Colon (tissue), 2 donors: ENCODE measurements around the gene CALD1.

Experiments
- FAIRE-seq: peaks from 2 replicates; lab custom pipeline; 2012; peaks lifted over from hg19 to GRCh38; lab: Jason Lieb, UNC
- donor health status: control.
- donor health status: control.

Gene CALD1

GRCh38 chr7:134764365-134764764, 15.1 kb upstream of the CALD1 start:
- no peak for FAIRE-seq

DNA sequence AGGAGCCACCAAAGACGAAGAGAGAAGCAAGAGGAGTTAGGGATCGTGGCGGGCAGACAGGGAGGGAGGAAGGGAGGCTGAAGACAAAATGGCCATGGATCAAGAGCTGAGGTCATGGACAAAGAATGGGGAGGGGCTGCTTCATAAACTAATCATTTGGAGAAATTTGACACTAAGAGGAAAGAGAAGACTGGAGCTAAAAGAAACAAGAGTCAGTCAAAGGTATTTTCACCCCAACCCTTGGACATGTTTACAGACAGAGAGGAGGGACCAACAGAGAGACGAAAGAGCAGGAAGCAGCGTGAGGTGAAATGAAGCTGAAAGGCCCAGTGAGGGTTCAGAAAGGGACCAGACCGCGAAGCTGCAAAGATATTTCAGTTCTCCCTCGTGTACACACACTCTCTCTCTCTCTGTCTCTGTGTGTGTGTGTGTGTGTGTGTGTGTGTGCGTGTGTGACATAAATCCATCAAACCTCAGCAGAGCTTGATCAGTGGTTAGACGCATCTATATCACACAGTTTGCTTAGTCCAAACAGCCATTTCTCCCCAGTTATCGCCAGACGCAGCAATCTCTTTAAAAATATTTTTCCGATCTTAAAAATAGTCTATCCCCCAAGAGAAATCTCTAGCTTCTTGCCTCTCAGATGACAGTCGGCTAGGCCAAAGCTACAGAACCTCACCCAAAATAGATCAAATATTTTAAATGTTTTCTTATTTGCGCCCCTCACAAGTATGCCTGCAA, 12.5 kb upstream of the CALD1 start:
- FAIRE-seq = no peak

- FAIRE-seq = no peak
Measured at GRCh38 chr7:134767520-134768168, 11.8 kb upstream of the CALD1 start.

DNA sequence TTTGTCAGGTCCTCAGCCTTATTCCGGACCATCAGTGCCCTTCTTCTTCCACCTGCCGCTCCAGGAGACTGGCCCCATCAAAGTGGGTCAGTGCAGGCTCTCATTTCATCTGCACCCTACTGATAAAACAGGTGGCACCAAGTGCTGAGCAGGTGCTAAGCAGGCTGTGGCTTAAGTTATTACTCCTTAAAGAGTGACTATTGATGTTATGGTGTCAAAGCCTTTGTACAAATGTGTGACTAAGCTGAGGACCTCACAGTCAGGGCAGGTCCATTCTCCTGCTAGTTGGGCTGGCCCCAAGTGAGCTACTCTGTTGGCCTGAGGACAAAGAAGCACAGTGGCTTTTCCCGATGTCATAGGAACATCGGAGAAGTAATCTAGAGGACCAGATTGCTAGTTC, 11.2 kb upstream of the CALD1 start:
- no peak for FAIRE-seq

DNA sequence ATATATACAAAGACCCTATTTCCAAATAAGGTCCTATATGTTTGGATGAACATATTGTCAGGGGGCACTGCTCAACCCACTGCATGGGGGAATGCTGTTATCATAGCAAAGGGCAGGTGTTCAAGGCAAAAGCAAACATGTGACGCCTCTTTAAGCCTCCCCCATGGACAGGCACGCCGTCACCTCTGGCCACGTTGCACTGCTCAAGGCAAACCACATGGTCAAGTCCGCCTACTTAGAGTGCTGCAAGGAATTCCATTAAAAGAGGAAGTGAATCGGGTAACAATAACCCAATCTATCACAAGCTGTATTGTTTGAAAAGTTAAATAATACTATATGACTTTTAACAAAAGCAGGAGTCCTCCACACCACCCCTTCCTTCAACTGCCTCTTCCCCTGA, 8.8 kb upstream of the CALD1 start:
- FAIRE-seq = no peak

- no peak for FAIRE-seq
Measured at GRCh38 chr7:134771111-134771510, 8.3 kb upstream of the CALD1 start.

GRCh38 chr7:134771889-134772288, 7.5 kb upstream of the CALD1 start:
- no peak for FAIRE-seq

GRCh38 chr7:134772401-134772800, 7.0 kb upstream of the CALD1 start:
- no peak for FAIRE-seq

GRCh38 chr7:134773164-134773563, 6.3 kb upstream of the CALD1 start:
- FAIRE-seq = no peak

DNA sequence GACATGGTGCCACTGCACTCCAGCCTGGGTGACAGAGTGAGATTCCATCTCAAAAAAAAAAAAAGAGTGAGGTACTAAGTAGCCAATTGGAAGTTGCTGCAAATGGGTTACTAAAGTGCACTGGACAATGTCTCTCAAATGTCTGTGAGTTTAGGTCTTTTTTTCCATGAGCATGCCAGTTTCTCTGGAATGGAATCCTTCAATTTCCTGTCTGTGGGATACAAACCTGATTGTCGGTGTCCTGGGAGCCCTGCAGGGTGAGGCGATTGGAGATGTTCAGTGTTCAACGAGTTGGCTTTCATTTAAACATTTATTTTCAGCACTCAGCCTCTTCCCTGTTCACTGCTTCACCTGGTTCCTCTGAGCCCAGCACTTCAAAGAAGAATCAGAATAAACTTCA, 5.3 kb upstream of the CALD1 start:
- no peak for FAIRE-seq

DNA sequence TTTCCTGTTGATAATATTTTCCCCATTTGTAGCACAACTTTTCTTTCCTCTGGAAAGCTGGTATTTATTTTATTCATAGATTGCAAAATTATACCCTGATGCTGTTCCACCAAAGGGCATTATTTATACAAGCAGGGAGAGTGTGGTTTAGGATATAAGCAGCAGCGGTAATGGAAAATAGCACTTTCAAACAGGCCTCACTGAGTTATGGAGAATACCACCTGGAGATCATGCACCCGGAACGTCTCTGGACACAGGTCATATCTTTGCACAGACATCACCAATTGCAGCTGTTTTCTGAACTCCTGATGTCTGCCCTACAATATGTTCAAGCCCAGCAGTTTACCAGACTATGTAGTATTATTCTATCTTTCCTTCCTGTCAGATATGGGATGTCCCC, 2.0 kb upstream of the CALD1 start:
- FAIRE-seq = no peak

DNA sequence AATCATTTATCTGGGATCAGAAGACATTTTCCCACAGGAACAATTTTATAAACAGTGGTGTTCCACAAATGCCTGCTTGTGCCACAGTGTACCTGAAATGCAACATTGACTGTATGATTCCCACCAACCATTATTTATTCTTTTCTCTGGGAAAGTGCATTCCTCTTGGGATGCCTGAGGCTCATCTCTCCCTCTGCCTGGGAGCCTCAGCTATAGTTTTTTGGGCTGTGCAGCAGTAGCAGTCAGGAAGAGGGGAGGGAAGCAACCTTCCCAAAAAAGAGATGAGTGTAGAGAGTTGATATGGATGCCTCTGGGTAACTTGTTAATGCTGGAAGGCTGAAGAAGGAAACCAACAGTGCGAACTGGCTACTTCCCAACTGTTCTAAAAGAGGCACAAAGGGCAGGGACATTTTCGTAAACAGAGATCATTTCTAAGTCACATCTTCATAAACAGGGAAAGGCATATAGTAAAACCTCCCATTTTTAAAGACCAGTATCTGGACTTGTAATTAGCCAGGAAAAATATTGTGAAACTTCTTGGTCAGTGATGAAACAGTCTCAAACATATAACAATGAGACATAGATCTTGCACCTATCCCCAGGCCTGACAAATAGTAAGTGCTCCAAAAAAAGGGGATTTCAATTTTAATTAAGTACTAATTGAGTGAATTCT, 1.4 kb upstream of the CALD1 start:
- no peak for FAIRE-seq

GRCh38 chr7:134779741-134780065, 269 bp downstream of the CALD1 start:
- no peak for FAIRE-seq

DNA sequence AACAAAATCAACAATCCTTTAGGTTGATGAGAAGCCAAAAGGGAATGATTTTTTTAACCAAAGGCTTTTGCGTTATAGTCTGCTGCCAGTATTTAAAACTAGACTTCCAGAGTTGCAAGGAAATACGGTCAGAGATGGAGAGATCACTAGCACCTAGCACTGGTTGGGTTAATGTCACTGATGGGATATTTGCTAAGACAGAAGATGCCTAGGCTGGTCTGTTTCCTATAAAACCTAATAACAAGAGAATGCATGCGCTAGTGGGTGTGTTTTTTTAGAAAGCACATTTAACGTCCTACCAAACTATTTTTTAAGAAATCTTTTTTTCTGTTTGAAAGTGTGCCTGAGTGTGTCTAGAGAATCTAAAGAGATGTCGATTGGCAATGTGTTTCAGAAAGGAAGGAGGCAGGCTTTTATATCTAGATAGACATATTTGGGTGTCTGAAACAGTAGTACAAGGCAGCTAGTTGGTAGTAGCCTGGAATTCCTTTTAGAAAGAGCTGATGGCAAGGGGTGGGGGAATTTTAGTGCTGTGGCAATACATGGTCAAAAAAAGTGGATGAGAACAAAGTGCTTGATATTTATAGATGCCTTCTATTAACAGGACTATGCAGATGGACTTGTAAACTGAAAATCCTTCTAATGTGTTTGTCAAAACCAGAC, 863 bp downstream of the CALD1 start:
- no peak for FAIRE-seq

DNA sequence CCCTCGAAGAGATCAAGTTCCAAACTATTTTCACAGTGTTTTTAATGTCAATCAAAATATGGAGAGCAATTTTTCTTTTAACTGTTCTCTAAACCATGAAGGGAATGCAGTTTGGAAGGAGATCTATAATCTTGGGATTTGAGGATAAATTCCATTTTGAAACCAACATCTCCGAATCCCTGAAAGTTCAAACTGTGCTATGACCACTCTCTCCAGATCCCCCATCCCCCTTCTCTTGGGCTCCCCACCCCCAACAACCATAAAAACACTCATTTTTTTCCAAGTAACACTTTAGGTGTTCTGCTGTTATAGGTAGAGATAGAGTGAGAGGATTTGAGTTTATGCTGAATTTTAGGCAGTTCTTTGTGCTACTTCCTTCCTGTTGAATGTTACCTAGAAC, 1.7 kb downstream of the CALD1 start:
- no peak for FAIRE-seq

DNA sequence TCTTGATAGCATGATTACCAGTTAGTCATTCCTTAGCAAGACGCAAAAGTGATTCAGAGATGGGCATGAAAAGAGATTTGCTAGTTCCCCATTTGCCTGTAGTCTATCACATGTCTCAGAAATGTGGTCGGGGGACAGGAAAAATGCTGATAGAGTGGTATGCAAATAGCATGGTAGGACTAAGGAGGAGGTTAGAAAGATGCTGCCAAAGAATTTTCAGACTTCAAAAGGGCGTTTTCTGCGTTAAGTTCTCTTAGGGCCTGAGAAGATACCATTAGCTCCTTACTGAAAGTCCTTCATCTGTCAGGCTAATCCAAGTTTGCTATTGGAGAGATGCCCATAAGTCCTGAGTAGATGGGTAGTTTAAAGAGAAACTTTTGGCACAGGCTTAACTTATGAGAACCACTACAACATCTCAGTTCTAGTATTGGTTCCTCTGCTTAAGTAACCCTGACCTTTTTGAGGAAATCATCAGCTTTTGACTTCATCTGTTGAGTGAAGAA, 2.7 kb downstream of the CALD1 start:
- no peak for FAIRE-seq

GRCh38 chr7:134783294-134784069, 4.0 kb downstream of the CALD1 start:
- no peak for FAIRE-seq

DNA sequence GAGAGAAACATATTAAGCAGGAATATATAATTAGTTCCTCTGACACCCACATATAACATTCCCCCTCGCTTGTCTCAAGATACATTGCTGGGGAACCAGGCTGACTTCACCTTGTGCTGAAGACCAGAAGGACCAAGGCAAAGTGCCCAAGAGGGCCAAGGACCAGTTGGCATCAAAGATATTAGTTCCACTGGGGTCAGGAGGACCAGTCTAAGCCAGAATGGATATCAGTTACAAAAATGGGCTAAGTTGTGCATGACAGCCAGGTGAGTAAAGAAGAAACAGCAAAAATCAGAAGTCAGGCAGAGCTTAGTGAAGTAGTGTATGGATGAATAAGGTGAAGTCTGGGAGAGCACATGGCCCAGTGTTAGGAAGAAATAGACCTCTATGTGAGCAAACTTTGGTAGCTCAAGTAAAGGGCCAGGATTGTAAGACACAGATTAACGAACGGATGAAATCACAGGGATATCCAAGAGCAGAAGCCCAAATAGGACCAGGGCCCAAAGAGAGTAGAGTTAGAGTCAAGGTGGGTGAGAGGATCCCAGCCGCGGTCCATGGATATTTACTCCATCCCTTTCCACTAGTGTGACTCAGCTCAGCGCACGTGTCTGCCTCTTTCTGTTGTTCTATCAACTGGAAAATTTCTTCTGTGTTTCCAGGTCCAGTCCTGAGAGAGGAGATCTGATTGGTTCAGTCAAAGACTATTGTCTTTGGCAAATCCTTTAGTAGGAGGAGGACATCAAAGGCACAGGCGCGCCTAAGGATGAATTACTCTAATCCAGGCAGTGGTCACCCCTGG, 5.0 kb downstream of the CALD1 start:
- FAIRE-seq = no peak

GRCh38 chr7:134785842-134786241, 6.4 kb downstream of the CALD1 start:
- no peak for FAIRE-seq

GRCh38 chr7:134787064-134787463, 7.6 kb downstream of the CALD1 start:
- FAIRE-seq = no peak

GRCh38 chr7:134787720-134788119, 8.3 kb downstream of the CALD1 start:
- no peak for FAIRE-seq
